HFFc6 (cell line): ENCODE results near the gene KLK12. TPM values are rescaled to one million over a fixed set of nuclear protein-coding genes. Genes with fewer than 3 reads are reported as not detected.

Experiments
- DNase-seq: peaks from one replicate; pipeline ENCODE4 v3.0.0-alpha.2; 2018
- H3K27ac Mint-ChIP-seq: 2 replicates; pipeline ENCODE4 v1.8.0; 2020; ENCODE audit warnings: mild to moderate bottlenecking, mixed read lengths
- H3K27me3 Mint-ChIP-seq: 2 replicates; pipeline ENCODE4 v1.8.0; 2021; ENCODE audit warnings: mild to moderate bottlenecking, moderate library complexity, mixed read lengths; ENCODE audit not compliant: insufficient read depth
- H3K36me3 Mint-ChIP-seq: 2 replicates; pipeline ENCODE4 v1.8.0; 2021; ENCODE audit warnings: low read depth, mixed read lengths
- H3K4me1 Mint-ChIP-seq: 2 replicates; pipeline ENCODE4 v1.8.0; 2020; ENCODE audit warnings: low read depth, mixed read lengths
- H3K4me3 Mint-ChIP-seq: 2 replicates; pipeline ENCODE4 v1.8.0; 2020; ENCODE audit warnings: mild to moderate bottlenecking, moderate library complexity, mixed read lengths
- H3K9me3 Mint-ChIP-seq: 2 replicates; pipeline ENCODE4 v1.8.0; 2020; ENCODE audit warnings: mild to moderate bottlenecking, mixed read lengths
- CTCF ChIP-seq: fragments of 200-600 bp; sonication (generic); IDR thresholded peaks from 2 replicates; pipeline ENCODE4 v1.5.0; 2021; ENCODE audit warnings: antibody characterized with exemption, mild to moderate bottlenecking
- total RNA-seq, 6 experiments: library from RNA; stranded (reverse); fragmentation: NEBNext Ultra II Directional; extraction: Animal tissue kit (Norgen Biotek cat#: 25700); gene quantifications; 2 replicates in 1 of 6; 3 replicates in 5 of 6; pipeline ENCODE4 v1.2.3, GENCODE V29; 2021

The KLK12 gene
- total RNA-seq, 6 experiments from 2014 or later = not detected

- no peak overlapping the region for H3K4me3 Mint-ChIP-seq
- H3K4me1 Mint-ChIP-seq = no peaks in the 10 kb centered on the region
- DNase-seq = no peak
- peaks cover 29% of the 10 kb centered on the region for H3K9me3 Mint-ChIP-seq
- peaks cover 18% of the 10 kb centered on the region for H3K27me3 Mint-ChIP-seq
- H3K36me3 Mint-ChIP-seq = peaks cover 12% of the 10 kb centered on the region
- no peak for TF ChIP-seq CTCF
- H3K27ac Mint-ChIP-seq = no peak overlapping the region
Measured at GRCh38 chr19:51027873-51028272, 6.9 kb downstream of the KLK12 start.

- no peak overlapping the region for H3K4me3 Mint-ChIP-seq
- H3K4me1 Mint-ChIP-seq = no peaks in the 10 kb centered on the region
- DNase-seq = no peak
- H3K36me3 Mint-ChIP-seq = peaks cover 12% of the 10 kb centered on the region
- H3K27ac Mint-ChIP-seq = no peak overlapping the region
- peaks cover 23% of the 10 kb centered on the region for H3K9me3 Mint-ChIP-seq
- peaks cover 21% of the 10 kb centered on the region for H3K27me3 Mint-ChIP-seq
- no peak for TF ChIP-seq CTCF
Measured at GRCh38 chr19:51027126-51027806, 7.5 kb downstream of the KLK12 start.

- Mint-ChIP-seq H3K36me3 (peaks cover 7% of the 10 kb centered on the region; the same call in 1 of the 2 replicates), H3K4me1 (no peaks in the 10 kb centered on the region), H3K4me3 (no peak within 1 kb of the TSS), H3K27me3 (peaks cover 18% of the 10 kb centered on the region), H3K9me3 (peaks cover 17% of the 10 kb centered on the region), H3K27ac (no peak within 1 kb of the TSS)
- no peak for TF ChIP-seq CTCF
- no peak for DNase-seq
Measured at GRCh38 chr19:51026554-51026831, 8.3 kb downstream of the KLK12 start, which contains the start of gene KLK11. KLK11 (minus strand) TSS chr19:51026616; CDS start chr19:51025631, 985 bp downstream.

- no peaks in the 10 kb centered on the region for H3K4me1 Mint-ChIP-seq
- no peak overlapping the region for H3K4me3 Mint-ChIP-seq
- peaks cover 11% of the 10 kb centered on the region for H3K9me3 Mint-ChIP-seq
- DNase-seq = no peak
- no peak for TF ChIP-seq CTCF
- H3K36me3 Mint-ChIP-seq = peaks cover 2% of the 10 kb centered on the region; the same call in 1 of the 2 replicates
- peaks cover 18% of the 10 kb centered on the region for H3K27me3 Mint-ChIP-seq
- no peak overlapping the region for H3K27ac Mint-ChIP-seq
Measured at GRCh38 chr19:51025809-51026553, 8.8 kb downstream of the KLK12 start.

- no peak for TF ChIP-seq CTCF
- no peak overlapping the region for H3K27ac Mint-ChIP-seq
- no peaks in the 10 kb centered on the region for H3K36me3 Mint-ChIP-seq
- no peak overlapping the region for H3K4me3 Mint-ChIP-seq
- H3K27me3 Mint-ChIP-seq = peaks cover 17% of the 10 kb centered on the region
- DNase-seq = no peak
- H3K4me1 Mint-ChIP-seq = no peaks in the 10 kb centered on the region
- H3K9me3 Mint-ChIP-seq = peaks cover 8% of the 10 kb centered on the region
Measured at GRCh38 chr19:51025401-51025800, 9.4 kb downstream of the KLK12 start.
